K562 (cell line): ENCODE data around the gene NPHS2.

Experiments used
- RAD21 ChIP-seq, 2 experiments: fragments of 250-450 bp in 1 of 2; fragments of 450-650 bp in 1 of 2; sonication (Bioruptor Pico) in 1 of 2; formaldehyde crosslinking in 1 of 2; IDR thresholded peaks in 1 of 2; conservative IDR thresholded peaks in 1 of 2; 2 replicates each; pipeline versions ENCODE4 v1.4.0 to v1.8.0; 2020 to 2022; ENCODE audit warnings: mild to moderate bottlenecking in 2 of 2, moderate library complexity in 1 of 2
- U2AF2 ChIP-seq: fragments of 200-400 bp; formaldehyde crosslinking; optimal IDR thresholded peaks from 2 replicates; pipeline ENCODE3; 2017; ENCODE audit warnings: low read depth, mild to moderate bottlenecking, low read length

DNA sequence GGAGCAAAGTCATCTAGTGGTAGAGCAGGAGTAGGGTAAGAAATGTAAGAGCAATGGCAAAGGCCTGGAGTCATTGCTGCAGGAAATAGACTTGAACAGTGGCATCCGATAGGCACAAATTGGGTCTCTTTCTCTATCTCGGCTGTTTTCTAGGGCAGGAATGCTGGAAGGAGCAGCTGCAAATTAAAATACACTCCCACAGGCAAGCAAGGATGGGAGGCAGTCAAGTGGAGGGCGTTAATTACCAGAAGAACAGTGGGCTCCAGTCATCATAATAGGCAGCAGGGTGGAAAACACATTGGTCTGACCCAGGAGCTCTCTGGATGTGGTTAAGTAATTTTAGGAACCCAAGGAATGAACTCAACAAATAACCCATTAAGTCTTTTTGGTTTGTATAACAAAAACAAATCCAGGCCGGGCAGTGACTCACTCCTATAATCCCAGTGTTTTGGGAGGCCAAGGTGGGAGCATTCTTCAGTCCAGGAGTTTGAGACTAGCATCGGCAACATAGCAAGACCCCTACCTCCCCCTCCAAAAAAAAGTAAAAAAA, 8.1 kb upstream of the NPHS2 start:
- TF ChIP-seq RAD21 (CRISPR knock-in tag; conservative IDR thresholded peaks at IDR 0.05 in 1 of 2, IDR thresholded peaks at IDR 0.05 in 1 of 2) (no peak), U2AF2 (no peak)
